GM12872 (cell line): ENCODE results near the gene ANKLE2.

ENCODE experiments used
- TF ChIP-seq, protein P1 (sequence below): IDR thresholded peaks from 3 replicates; pipeline ENCODE4 v1.5.1; 2011; ENCODE audit warnings: low read depth, mild to moderate bottlenecking, low read length, moderate library complexity; ENCODE audit not compliant: insufficient read depth

Gene ANKLE2

GRCh38 chr12:132717011-132717410, 44.6 kb downstream of the ANKLE2 start:
- TF ChIP-seq, protein P1, sequence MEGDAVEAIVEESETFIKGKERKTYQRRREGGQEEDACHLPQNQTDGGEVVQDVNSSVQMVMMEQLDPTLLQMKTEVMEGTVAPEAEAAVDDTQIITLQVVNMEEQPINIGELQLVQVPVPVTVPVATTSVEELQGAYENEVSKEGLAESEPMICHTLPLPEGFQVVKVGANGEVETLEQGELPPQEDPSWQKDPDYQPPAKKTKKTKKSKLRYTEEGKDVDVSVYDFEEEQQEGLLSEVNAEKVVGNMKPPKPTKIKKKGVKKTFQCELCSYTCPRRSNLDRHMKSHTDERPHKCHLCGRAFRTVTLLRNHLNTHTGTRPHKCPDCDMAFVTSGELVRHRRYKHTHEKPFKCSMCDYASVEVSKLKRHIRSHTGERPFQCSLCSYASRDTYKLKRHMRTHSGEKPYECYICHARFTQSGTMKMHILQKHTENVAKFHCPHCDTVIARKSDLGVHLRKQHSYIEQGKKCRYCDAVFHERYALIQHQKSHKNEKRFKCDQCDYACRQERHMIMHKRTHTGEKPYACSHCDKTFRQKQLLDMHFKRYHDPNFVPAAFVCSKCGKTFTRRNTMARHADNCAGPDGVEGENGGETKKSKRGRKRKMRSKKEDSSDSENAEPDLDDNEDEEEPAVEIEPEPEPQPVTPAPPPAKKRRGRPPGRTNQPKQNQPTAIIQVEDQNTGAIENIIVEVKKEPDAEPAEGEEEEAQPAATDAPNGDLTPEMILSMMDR = no peak

DNA sequence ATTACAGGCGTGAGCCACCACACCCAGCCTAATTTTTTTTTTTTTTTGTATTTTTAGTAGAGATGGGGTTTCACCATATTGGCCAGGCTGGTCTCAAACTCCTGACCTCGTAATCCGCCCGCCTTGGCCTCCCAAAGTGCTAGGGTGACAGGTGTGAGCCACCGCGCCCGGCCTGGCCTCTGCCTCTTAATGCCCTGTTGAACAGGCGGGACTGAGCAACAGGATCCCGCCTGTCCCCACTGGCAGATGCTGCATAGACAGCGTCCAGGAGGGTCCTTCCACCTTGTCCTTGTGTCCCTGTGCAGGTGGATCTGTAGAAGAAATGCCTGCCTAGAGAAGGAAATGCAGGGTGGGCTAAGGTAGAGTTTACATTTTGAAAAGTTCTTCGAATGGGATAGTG, 45.3 kb downstream of the ANKLE2 start:
- TF ChIP-seq, protein P1 = no peak

DNA sequence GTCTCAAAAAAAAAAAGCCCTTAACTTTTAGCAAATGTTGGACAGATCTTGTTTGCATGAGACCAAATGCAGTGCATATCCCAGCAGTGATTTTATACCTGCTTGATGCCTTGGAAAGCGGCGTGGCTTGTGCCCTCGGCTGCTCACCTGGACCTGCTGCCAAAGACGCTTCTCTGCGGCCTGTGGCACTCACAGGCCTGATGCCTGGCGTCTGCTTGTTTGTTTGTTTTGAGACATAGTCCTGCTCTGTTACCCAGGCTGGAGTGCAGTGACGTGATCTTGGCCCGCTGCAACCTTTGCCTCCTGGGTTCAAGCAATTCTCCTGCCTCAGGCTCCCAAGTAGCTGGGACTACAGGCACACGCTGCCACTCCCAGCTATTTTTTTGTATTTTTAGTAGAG, 45.8 kb downstream of the ANKLE2 start:
- TF ChIP-seq, protein P1 = no peak

GRCh38 chr12:132713123-132713522, 48.5 kb downstream of the ANKLE2 start:
- TF ChIP-seq, protein P1 = no peak

DNA sequence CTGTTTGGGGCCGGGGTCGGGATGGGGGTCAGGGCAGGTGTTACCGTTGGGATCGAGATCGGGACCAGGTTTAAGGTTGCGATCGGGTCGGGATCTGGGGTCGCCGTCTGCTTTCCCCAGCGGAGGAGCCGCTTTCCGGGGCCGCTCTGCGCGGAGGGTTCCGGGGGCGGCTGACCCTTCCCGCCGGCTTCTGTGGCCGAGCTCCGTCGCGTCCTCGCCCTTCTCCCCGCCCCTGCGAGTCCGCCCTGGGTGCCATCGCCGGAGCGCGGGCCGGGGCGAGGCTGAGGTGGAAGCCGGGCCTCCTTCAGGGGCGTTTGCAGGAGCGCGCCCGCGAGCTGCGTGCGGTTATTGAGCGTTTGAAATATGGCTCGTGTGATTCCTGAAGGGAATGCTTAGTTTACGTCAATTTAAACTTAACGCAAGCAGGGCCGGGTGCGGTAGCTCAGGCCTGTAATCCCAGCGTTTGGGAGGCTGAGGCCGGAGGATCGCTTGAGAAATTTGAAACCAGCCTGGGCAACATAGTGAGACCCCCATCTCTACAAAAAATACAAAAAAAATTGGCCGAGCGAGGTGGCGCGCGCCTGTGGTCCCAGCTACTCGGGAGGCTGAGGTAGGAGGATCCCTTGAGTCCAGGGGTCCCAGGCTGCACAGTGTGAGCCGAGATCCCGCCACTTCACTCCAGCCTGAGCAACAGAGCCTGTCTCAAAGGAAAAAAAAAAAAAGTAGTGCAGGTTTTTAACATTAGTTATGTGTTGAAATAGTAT, 50.4 kb downstream of the ANKLE2 start:
- TF ChIP-seq, protein P1 = no peak

- TF ChIP-seq, protein P1 = no peak
Measured at GRCh38 chr12:132710405-132711079, 51.1 kb downstream of the ANKLE2 start, which contains the start of gene PGAM5. Gene PGAM5, plus strand, starts transcription at chr12:132710842. Its CDS starts 35 bp downstream, at chr12:132710877.

GRCh38 chr12:132710043-132710404, 51.6 kb downstream of the ANKLE2 start:
- TF ChIP-seq, protein P1 = no peak
